ENCODE results near the gene RGS14. TPM values are rescaled to one million over a fixed set of nuclear protein-coding genes. Genes with fewer than 3 reads are reported as not detected.
"Not testable (repeated sequence)": the region's sequence is repeated elsewhere in the genome, so short reads cannot be mapped to it uniquely, and the experiment has no call there.

Gene RGS14
- total RNA-seq, 4 donors from 2014 or later, result 3.7 to 18.3 (median 11.9) TPM

GRCh38 chr5:177409043-177409801, 51.5 kb downstream of the RGS14 start, which contains the start of gene F12:
Gene F12 (minus strand): TSS chr5:177409564. CDS start chr5:177409527, 37 bp downstream.
- WGBS, result 85% methylated on average over 6 of the region's 9 CpGs
- intact Hi-C loops (cut with DNase I), result no loop called here
- no peak for TF ChIP-seq CTCF (IDR thresholded peaks at IDR 0.05)
- no peak for TF ChIP-seq POLR2A (IDR thresholded peaks at IDR 0.05; ENCODE audit: low read depth)
- no peak for TF ChIP-seq POLR2AphosphoS5 (IDR thresholded peaks at IDR 0.05)
- no peak for TF ChIP-seq EP300 (IDR thresholded peaks at IDR 0.05)
- peaks cover 0 to 20% (median under 1%) of the 10 kb centered on the region in 4 donors for H3K27me3 ChIP-seq
- no peak for DNase-seq (ENCODE audit: extremely low spot score)
- no peak within 1 kb of the TSS for H3K4me3 ChIP-seq
- H3K27ac ChIP-seq (replicated peaks in 1 of 4), result no peak within 1 kb of the TSS
- H3K4me1 ChIP-seq, result peaks cover 8 to 10% (median 8%) of the 10 kb centered on the region in 4 donors
- H3K36me3 ChIP-seq, result no peaks in the 10 kb centered on the region
- no peaks in the 10 kb centered on the region for H3K9me3 ChIP-seq

GRCh38 chr5:177410575-177410974, 52.9 kb downstream of the RGS14 start:
- intact Hi-C loops (cut with DNase I), result no loop called here
- no peaks in the 10 kb centered on the region for H3K36me3 ChIP-seq
- peaks cover 0 to 6% (median 0%) of the 10 kb centered on the region in 4 donors for H3K27me3 ChIP-seq
- H3K4me3 ChIP-seq, result no peak overlapping the region
- no peaks in the 10 kb centered on the region for H3K9me3 ChIP-seq
- DNase-seq (ENCODE audit: extremely low spot score), result no peak
- no peak overlapping the region for H3K27ac ChIP-seq (replicated peaks in 1 of 4)
- H3K4me1 ChIP-seq, result no peaks in the 10 kb centered on the region
- WGBS, result 73% methylated on average over 3 of the region's 3 CpGs
- no peak for TF ChIP-seq EP300 (IDR thresholded peaks at IDR 0.05)
- TF ChIP-seq POLR2A (IDR thresholded peaks at IDR 0.05; ENCODE audit: low read depth), result no peak
- TF ChIP-seq CTCF (IDR thresholded peaks at IDR 0.05), result no peak
- TF ChIP-seq POLR2AphosphoS5 (IDR thresholded peaks at IDR 0.05), result no peak

- Histone ChIP-seq H3K36me3 (no peaks in the 10 kb centered on the region), H3K27ac (replicated peaks in 1 of 4) (no peak overlapping the region), H3K4me3 (no peak overlapping the region), H3K27me3 (no peaks in the 10 kb centered on the region), H3K4me1 (peaks cover 0 to 11% (median 5%) of the 10 kb centered on the region in 4 donors), H3K9me3 (no peaks in the 10 kb centered on the region)
- no peak for TF ChIP-seq POLR2AphosphoS5 (IDR thresholded peaks at IDR 0.05)
- TF ChIP-seq CTCF (IDR thresholded peaks at IDR 0.05), result no peak
- no peak for TF ChIP-seq EP300 (IDR thresholded peaks at IDR 0.05)
- TF ChIP-seq POLR2A (IDR thresholded peaks at IDR 0.05; ENCODE audit: low read depth), result no peak
- 91% methylated on average over 8 of the region's 8 CpGs for WGBS
- no peak for DNase-seq (ENCODE audit: extremely low spot score)
- intact Hi-C loops (cut with DNase I), result no loop called here
Measured at GRCh38 chr5:177412603-177413233, 55.0 kb downstream of the RGS14 start.

DNA sequence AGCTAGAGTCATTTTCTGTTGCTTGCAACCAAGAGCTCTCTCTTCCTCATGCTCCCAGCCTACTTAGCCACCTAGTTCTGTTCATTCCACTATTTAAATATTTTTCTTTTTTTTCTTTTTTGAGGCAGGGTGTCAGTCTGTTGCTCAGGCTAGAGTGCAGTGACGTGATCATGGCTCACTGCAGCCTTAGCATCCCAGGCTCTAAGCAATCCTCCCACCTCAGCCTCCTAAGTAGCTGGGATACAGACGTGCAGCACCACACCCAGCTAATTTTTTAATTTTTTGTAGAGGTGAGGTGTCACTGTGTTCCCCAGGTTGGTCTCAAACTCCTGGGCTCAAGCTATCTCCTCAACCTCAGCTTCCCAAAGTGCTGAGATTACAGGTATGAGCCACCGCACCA, 56.8 kb downstream of the RGS14 start:
- H3K4me3 ChIP-seq, result no peak overlapping the region
- intact Hi-C loops (cut with DNase I), result no loop called here
- DNase-seq (ENCODE audit: extremely low spot score), result no peak
- H3K4me1 ChIP-seq, result peaks cover 0 to 11% (median 5%) of the 10 kb centered on the region in 4 donors
- WGBS, result 93% methylated on average over 3 of the region's 3 CpGs
- no peak for TF ChIP-seq EP300 (IDR thresholded peaks at IDR 0.05)
- TF ChIP-seq POLR2A (IDR thresholded peaks at IDR 0.05; ENCODE audit: low read depth), result no peak
- no peak for TF ChIP-seq POLR2AphosphoS5 (IDR thresholded peaks at IDR 0.05)
- no peak for TF ChIP-seq CTCF (IDR thresholded peaks at IDR 0.05)
- no peaks in the 10 kb centered on the region for H3K36me3 ChIP-seq
- H3K9me3 ChIP-seq, result no peaks in the 10 kb centered on the region
- no peaks in the 10 kb centered on the region for H3K27me3 ChIP-seq
- no peak overlapping the region for H3K27ac ChIP-seq (replicated peaks in 1 of 4)

- DNase-seq (ENCODE audit: extremely low spot score); H3K9me3 ChIP-seq; H3K27me3 ChIP-seq; H3K36me3 ChIP-seq; H3K27ac ChIP-seq (replicated peaks in 1 of 4); H3K4me3 ChIP-seq; intact Hi-C loops (cut with DNase I): not testable (repeated sequence)
- peaks cover 0 to 11% (median 5%) of the 10 kb centered on the region in 4 donors for H3K4me1 ChIP-seq
- 95% methylated on average over 6 of the region's 6 CpGs for whole genome bisulfite sequencing
Measured at GRCh38 chr5:177417081-177417480, 59.4 kb downstream of the RGS14 start.
